SK-N-SH treated with all-trans-retinoic acid at 6 μM for 48 hours (cell line): ENCODE data around the gene TMEM131.
A peak's percentile ranks its signal among the peaks of the same experiment; 100 is the strongest.
"Not testable (repeated sequence)": the region's sequence is repeated elsewhere in the genome, so short reads cannot be mapped to it uniquely, and the experiment has no call there.

Experiments
- ATAC-seq: fragments of 200-7000 bp; cut with Tn5 transposase; 3 replicates; pipeline ENCODE4 v1.9.1; 2020; ENCODE audit warnings: mild to moderate bottlenecking, moderate library complexity
- ARNTL ChIP-seq: fragments of 450-650 bp; formaldehyde crosslinking; IDR thresholded peaks from 2 replicates; pipeline ENCODE4 v1.5.0; 2020; ENCODE audit warnings: low read depth, mild to moderate bottlenecking, moderate library complexity, borderline replicate concordance
- BACH2 ChIP-seq: fragments of 250-450 bp; sonication (Bioruptor Pico); IDR thresholded peaks from 2 replicates; pipeline ENCODE4 v1.9.0; 2021; ENCODE audit warnings: mild to moderate bottlenecking, borderline replicate concordance
- CSDC2 ChIP-seq: fragments of 250-450 bp; sonication (Bioruptor Pico); IDR thresholded peaks from 2 replicates; pipeline ENCODE4 v1.5.0; 2020; ENCODE audit warnings: mild to moderate bottlenecking, moderate library complexity
- ESRRG ChIP-seq: fragments of 250-450 bp; sonication (Bioruptor Pico); IDR thresholded peaks from 2 replicates; pipeline ENCODE4 v1.6.1; 2021; ENCODE audit warnings: mild to moderate bottlenecking
- GLIS3 ChIP-seq: fragments of 250-450 bp; sonication (Bioruptor Pico); IDR thresholded peaks from 2 replicates; pipeline ENCODE4 v1.5.0; 2020; ENCODE audit warnings: mild to moderate bottlenecking, moderate library complexity
- ISL1 ChIP-seq: fragments of 250-450 bp; sonication (Bioruptor Pico); IDR thresholded peaks from 2 replicates; pipeline ENCODE4 v2.1.2; 2022; ENCODE audit warnings: mild to moderate bottlenecking, moderate library complexity
- OSR1 ChIP-seq: fragments of 250-450 bp; sonication (Bioruptor Pico); IDR thresholded peaks from 2 replicates; pipeline ENCODE4 v1.8.0; 2022; ENCODE audit warnings: moderate library complexity, mild to moderate bottlenecking, inconsistent platforms
- PPARA ChIP-seq: fragments of 250-450 bp; sonication (Bioruptor Pico); IDR thresholded peaks from 2 replicates; pipeline ENCODE4 v1.5.0; 2020; ENCODE audit warnings: mild to moderate bottlenecking, borderline replicate concordance
- RARB ChIP-seq: fragments of 250-450 bp; sonication (Bioruptor Pico); IDR thresholded peaks from 2 replicates; pipeline ENCODE4 v1.8.0; 2021; ENCODE audit warnings: mild to moderate bottlenecking, moderate library complexity
- SNAI2 ChIP-seq: fragments of 250-450 bp; sonication (Bioruptor Pico); IDR thresholded peaks from 2 replicates; pipeline ENCODE4 v1.5.0; 2020; ENCODE audit warnings: mild to moderate bottlenecking, moderate library complexity
- TCF4 ChIP-seq: fragments of 250-450 bp; sonication (Bioruptor Pico); IDR thresholded peaks from 2 replicates; pipeline ENCODE4 v1.8.0; 2021; ENCODE audit warnings: mild to moderate bottlenecking, moderate library complexity, borderline replicate concordance
- TOX ChIP-seq: fragments of 250-450 bp; sonication (Bioruptor Pico); IDR thresholded peaks from 2 replicates; pipeline ENCODE4 v1.8.0; 2021; ENCODE audit warnings: mild to moderate bottlenecking, moderate library complexity, borderline replicate concordance
- TSHZ2 ChIP-seq: fragments of 250-450 bp; sonication (Bioruptor Pico); IDR thresholded peaks from 2 replicates; pipeline ENCODE4 v1.5.0; 2020; ENCODE audit warnings: mild to moderate bottlenecking, moderate library complexity
- ZFP3 ChIP-seq: fragments of 250-450 bp; sonication (Bioruptor Pico); IDR thresholded peaks from 2 replicates; pipeline ENCODE4 v1.5.0; 2020; ENCODE audit warnings: mild to moderate bottlenecking, moderate library complexity
- ZFP30 ChIP-seq: fragments of 450-650 bp; formaldehyde crosslinking; IDR thresholded peaks from 2 replicates; pipeline ENCODE4 v1.5.0; 2022; ENCODE audit warnings: mild to moderate bottlenecking, moderate library complexity
- ZNF565 ChIP-seq: fragments of 450-650 bp; formaldehyde crosslinking; conservative IDR thresholded peaks from 2 replicates; pipeline ENCODE4 v1.5.0; 2020; ENCODE audit warnings: low read depth, mild to moderate bottlenecking, moderate library complexity
- ZNF70 ChIP-seq: fragments of 450-650 bp; formaldehyde crosslinking; IDR thresholded peaks from 2 replicates; pipeline ENCODE4 v1.5.0; 2020; ENCODE audit warnings: mild to moderate bottlenecking, moderate library complexity
- ZNF8 ChIP-seq: fragments of 450-650 bp; formaldehyde crosslinking; IDR thresholded peaks from 2 replicates; pipeline ENCODE4 v1.5.0; 2020; ENCODE audit warnings: mild to moderate bottlenecking, moderate library complexity
- TF ChIP-seq, protein P1 (sequence below): fragments of 250-450 bp; sonication (Bioruptor Pico); IDR thresholded peaks from 2 replicates; pipeline ENCODE4 v1.5.1; 2021; ENCODE audit warnings: mild to moderate bottlenecking, moderate library complexity
- TF ChIP-seq, protein P2 (sequence below): fragments of 250-450 bp; sonication (Bioruptor Pico); IDR thresholded peaks from 2 replicates; pipeline ENCODE4 v1.8.0; 2020; ENCODE audit warnings: mild to moderate bottlenecking, moderate library complexity, borderline replicate concordance
- TF ChIP-seq, protein P3 (sequence below): fragments of 250-450 bp; sonication (Bioruptor Pico); IDR thresholded peaks from 2 replicates; pipeline ENCODE4 v1.5.1; 2020; ENCODE audit warnings: low read depth, mild to moderate bottlenecking, moderate library complexity
- TF ChIP-seq, protein P4 (sequence below): fragments of 250-450 bp; sonication (Bioruptor Pico); IDR thresholded peaks from 2 replicates; pipeline ENCODE4 v1.8.0; 2021; ENCODE audit warnings: low read depth, mild to moderate bottlenecking, moderate library complexity, borderline replicate concordance

Gene TMEM131

DNA sequence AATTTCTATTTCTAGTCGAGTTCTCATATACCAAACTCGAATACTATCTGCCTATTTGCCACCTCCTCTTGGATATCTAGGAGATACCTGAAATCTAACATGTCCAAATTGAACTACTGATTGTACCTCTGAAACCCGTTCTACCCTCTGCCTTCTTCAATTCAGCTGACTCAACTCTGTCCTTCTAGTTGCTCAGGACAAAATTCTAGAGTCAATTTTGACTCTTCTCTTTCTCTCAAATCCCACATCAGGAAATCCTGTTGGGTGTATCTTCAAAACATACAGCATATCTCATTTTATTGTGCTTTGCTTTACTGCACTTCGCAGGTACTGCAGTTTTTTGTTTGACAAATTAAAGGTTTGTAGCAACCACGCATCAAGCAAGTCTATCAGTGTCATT lies 144.6 kb downstream of the TMEM131 start (continued):
- TF ChIP-seq, protein P1, sequence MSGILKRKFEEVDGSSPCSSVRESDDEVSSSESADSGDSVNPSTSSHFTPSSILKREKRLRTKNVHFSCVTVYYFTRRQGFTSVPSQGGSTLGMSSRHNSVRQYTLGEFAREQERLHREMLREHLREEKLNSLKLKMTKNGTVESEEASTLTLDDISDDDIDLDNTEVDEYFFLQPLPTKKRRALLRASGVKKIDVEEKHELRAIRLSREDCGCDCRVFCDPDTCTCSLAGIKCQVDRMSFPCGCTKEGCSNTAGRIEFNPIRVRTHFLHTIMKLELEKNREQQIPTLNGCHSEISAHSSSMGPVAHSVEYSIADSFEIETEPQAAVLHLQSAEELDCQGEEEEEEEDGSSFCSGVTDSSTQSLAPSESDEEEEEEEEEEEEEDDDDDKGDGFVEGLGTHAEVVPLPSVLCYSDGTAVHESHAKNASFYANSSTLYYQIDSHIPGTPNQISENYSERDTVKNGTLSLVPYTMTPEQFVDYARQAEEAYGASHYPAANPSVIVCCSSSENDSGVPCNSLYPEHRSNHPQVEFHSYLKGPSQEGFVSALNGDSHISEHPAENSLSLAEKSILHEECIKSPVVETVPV (CRISPR knock-in tag), result no peak
- TF ChIP-seq ARNTL (CRISPR knock-in tag) (no peak), OSR1 (CRISPR knock-in tag) (no peak), ZNF8 (CRISPR knock-in tag) (no peak)
- TF ChIP-seq, protein P2, sequence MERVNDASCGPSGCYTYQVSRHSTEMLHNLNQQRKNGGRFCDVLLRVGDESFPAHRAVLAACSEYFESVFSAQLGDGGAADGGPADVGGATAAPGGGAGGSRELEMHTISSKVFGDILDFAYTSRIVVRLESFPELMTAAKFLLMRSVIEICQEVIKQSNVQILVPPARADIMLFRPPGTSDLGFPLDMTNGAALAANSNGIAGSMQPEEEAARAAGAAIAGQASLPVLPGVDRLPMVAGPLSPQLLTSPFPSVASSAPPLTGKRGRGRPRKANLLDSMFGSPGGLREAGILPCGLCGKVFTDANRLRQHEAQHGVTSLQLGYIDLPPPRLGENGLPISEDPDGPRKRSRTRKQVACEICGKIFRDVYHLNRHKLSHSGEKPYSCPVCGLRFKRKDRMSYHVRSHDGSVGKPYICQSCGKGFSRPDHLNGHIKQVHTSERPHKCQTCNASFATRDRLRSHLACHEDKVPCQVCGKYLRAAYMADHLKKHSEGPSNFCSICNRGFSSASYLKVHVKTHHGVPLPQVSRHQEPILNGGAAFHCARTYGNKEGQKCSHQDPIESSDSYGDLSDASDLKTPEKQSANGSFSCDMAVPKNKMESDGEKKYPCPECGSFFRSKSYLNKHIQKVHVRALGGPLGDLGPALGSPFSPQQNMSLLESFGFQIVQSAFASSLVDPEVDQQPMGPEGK, result no peak

- TF ChIP-seq ARNTL (CRISPR knock-in tag) (no peak), OSR1 (CRISPR knock-in tag) (no peak), ZNF70 (CRISPR knock-in tag) (no peak), GLIS3 (CRISPR knock-in tag) (no peak), TSHZ2 (no peak), PPARA (CRISPR knock-in tag) (no peak), ZFP3 (CRISPR knock-in tag) (no peak), ZFP30 (CRISPR knock-in tag) (no peak), TCF4 (CRISPR knock-in tag) (no peak)
- peak; percentile 38; the same call in 2 of the 3 replicates for ATAC-seq
Measured at GRCh38 chr2:97849881-97850528, 145.7 kb downstream of the TMEM131 start.

DNA sequence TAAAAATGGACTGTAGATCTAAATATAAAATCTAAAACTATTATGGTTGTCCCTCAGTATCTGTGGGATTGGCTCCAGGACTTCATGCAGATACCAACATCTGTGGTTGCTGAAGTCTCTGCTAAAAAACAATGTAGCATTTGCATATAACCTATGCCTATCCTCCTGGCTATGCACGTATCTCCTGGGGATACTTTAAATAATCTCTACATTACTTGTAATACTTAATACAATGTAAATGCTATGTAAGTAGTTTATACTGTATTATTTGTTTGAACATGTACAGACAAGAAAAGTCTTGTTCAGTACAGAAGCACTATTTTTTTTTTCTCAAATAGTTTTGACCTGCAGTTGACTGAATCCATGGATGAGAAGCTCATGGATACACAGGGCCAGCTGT lies 147.4 kb downstream of the TMEM131 start:
- TF ChIP-seq ZNF565 (no peak), BACH2 (CRISPR knock-in tag) (no peak), GLIS3 (CRISPR knock-in tag) (no peak), ARNTL (CRISPR knock-in tag) (no peak), ZFP3 (CRISPR knock-in tag) (no peak), ZFP30 (CRISPR knock-in tag) (no peak), PPARA (CRISPR knock-in tag) (no peak), TCF4 (CRISPR knock-in tag) (no peak), TSHZ2 (no peak), ESRRG (no peak), CSDC2 (CRISPR knock-in tag) (no peak), TOX (CRISPR knock-in tag) (no peak), ISL1 (CRISPR knock-in tag) (no peak), RARB (CRISPR knock-in tag) (no peak), ZNF8 (CRISPR knock-in tag) (no peak), SNAI2 (CRISPR knock-in tag) (no peak), ZNF70 (CRISPR knock-in tag) (no peak)
- TF ChIP-seq, protein P3, sequence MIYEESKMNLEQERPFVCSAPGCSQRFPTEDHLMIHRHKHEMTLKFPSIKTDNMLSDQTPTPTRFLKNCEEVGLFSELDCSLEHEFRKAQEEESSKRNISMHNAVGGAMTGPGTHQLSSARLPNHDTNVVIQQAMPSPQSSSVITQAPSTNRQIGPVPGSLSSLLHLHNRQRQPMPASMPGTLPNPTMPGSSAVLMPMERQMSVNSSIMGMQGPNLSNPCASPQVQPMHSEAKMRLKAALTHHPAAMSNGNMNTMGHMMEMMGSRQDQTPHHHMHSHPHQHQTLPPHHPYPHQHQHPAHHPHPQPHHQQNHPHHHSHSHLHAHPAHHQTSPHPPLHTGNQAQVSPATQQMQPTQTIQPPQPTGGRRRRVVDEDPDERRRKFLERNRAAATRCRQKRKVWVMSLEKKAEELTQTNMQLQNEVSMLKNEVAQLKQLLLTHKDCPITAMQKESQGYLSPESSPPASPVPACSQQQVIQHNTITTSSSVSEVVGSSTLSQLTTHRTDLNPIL, result no peak
- TF ChIP-seq, protein P4, sequence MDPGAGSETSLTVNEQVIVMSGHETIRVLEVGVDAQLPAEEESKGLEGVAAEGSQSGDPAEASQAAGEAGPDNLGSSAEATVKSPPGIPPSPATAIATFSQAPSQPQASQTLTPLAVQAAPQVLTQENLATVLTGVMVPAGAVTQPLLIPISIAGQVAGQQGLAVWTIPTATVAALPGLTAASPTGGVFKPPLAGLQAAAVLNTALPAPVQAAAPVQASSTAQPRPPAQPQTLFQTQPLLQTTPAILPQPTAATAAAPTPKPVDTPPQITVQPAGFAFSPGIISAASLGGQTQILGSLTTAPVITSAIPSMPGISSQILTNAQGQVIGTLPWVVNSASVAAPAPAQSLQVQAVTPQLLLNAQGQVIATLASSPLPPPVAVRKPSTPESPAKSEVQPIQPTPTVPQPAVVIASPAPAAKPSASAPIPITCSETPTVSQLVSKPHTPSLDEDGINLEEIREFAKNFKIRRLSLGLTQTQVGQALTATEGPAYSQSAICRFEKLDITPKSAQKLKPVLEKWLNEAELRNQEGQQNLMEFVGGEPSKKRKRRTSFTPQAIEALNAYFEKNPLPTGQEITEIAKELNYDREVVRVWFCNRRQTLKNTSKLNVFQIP, result no peak
- TF ChIP-seq, protein P1 (CRISPR knock-in tag), result no peak
- ATAC-seq, result no peak

DNA sequence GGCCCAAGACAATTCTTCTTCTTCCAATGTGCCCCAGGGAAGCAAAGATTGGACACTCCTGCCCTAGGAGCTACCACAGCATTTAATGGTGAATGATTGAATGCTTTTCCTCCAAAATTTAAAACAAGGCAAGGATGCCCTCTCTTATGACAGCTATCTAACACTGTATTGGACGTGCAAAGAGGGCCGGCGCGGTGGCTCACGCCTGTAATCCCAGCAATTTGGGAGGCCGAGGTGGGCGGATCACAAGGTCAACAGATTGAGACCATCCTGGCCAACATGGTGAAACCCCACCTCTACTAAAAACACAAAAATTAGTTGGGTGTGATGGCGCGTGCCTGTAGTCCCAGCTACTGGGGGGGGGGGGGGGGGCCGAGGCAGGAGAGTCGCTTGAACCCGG lies 149.0 kb downstream of the TMEM131 start:
- ATAC-seq, result not testable (repeated sequence)
